Glutamatergic neuron (in vitro differentiated cells): ENCODE data around the gene CYGB. TPM values are rescaled to one million over a fixed set of nuclear protein-coding genes. Genes with fewer than 3 reads are reported as not detected.

Experiments
- DNase-seq: peaks from one replicate; pipeline ENCODE4 v3.0.0; 2022
- H3K27ac Mint-ChIP-seq: one replicate; pipeline ENCODE4 v1.8.0; 2020; ENCODE audit warnings: mild to moderate bottlenecking, mixed read lengths, inconsistent platforms; ENCODE audit not compliant: unreplicated experiment
- H3K27me3 Mint-ChIP-seq: one replicate; pipeline ENCODE4 v1.8.0; 2020; ENCODE audit warnings: mild to moderate bottlenecking, moderate library complexity, mixed read lengths, inconsistent platforms; ENCODE audit not compliant: unreplicated experiment
- H3K36me3 Mint-ChIP-seq: one replicate; pipeline ENCODE4 v1.8.0; 2020; ENCODE audit warnings: mild to moderate bottlenecking, mixed read lengths, inconsistent platforms; ENCODE audit not compliant: unreplicated experiment
- H3K4me1 Mint-ChIP-seq: one replicate; pipeline ENCODE4 v1.8.0; 2020; ENCODE audit warnings: mild to moderate bottlenecking, low read depth, mixed read lengths, inconsistent platforms; ENCODE audit not compliant: unreplicated experiment
- H3K4me3 Mint-ChIP-seq: one replicate; pipeline ENCODE4 v1.8.0; 2020; ENCODE audit warnings: mild to moderate bottlenecking, mixed read lengths, inconsistent platforms; ENCODE audit not compliant: unreplicated experiment
- H3K9me3 Mint-ChIP-seq: one replicate; pipeline ENCODE4 v1.8.0; 2020; ENCODE audit warnings: mild to moderate bottlenecking, moderate library complexity, mixed read lengths, inconsistent platforms; ENCODE audit not compliant: unreplicated experiment
- long read RNA-seq: library from polyadenylated mRNA; unstranded; transcript quantifications from one replicate; pipeline ENCODE4 v2.0.0, GENCODE V29; 2020; ENCODE audit not compliant: unreplicated experiment
- total RNA-seq: library from RNA; stranded (reverse); fragmentation: NEBNext Ultra II Directional; extraction: Animal tissue kit (Norgen Biotek cat#: 25700); gene quantifications from one replicate; pipeline ENCODE4 v1.2.1, GENCODE V29; 2021; ENCODE audit not compliant: unreplicated experiment
- TF ChIP-seq, protein P1 (sequence below): fragments of 200-600 bp; sonication (generic); IDR thresholded peaks from one replicate; pipeline ENCODE4 v1.5.0; 2021; ENCODE audit not compliant: partially characterized antibody, unreplicated experiment

CYGB gene
- 20.4 TPM for total RNA-seq
- long read RNA-seq, partial matches to known transcripts, result 1 of 4 reads
- long read RNA-seq, other reads (novel, unspliced or antisense), result 0 of 4 reads

DNA sequence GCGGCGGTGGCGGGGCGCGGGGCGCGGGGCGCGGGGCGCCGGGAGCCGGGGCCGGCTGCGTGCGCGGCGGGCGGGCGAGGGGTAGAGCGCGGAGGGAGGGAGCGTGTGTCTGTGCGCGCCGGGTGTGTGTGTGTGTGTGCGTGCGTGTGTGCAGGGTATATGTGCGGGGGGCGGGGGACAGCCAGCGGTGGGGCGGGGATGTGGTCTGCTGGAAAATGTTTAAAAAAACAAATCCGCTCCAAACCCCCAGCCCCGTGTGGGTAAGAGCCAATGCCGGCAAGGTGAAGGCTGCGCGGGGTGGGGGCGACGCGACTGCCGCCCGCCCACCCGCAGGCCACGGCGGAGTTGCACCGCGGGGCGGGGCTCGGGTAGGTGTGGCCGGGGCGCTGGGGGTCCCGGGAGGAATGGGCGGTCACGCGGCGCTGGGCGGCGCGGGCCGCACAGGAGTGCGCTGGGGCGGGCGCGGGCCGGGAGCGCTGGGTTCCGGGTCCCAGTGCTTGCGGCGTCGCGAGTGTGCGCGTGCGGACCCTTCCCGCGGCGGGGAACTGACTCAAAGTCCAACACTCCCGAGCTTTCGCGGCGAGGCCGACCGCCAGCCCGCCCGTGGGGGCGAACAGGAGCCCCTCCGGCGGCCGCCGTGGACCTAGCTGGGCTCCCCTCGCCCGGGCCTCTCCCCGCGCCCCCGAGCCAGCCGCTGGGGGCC is at the start of gene CYGB:
CYGB (minus strand) TSS at position 132 of the 703 bp plus-strand sequence. CDS start 167 bp downstream, outside the sequence.
- DNase-seq, result no peak
- H3K4me1 Mint-ChIP-seq, result peaks cover 40% of the 10 kb centered on the region
- peaks cover 14% of the 10 kb centered on the region for H3K27me3 Mint-ChIP-seq
- H3K27ac Mint-ChIP-seq, result no peak within 1 kb of the TSS
- peaks cover 9% of the 10 kb centered on the region for H3K9me3 Mint-ChIP-seq
- H3K36me3 Mint-ChIP-seq, result peaks cover 5% of the 10 kb centered on the region
- peak within 1 kb of the TSS; percentile 84 for H3K4me3 Mint-ChIP-seq
- TF ChIP-seq, protein P1, sequence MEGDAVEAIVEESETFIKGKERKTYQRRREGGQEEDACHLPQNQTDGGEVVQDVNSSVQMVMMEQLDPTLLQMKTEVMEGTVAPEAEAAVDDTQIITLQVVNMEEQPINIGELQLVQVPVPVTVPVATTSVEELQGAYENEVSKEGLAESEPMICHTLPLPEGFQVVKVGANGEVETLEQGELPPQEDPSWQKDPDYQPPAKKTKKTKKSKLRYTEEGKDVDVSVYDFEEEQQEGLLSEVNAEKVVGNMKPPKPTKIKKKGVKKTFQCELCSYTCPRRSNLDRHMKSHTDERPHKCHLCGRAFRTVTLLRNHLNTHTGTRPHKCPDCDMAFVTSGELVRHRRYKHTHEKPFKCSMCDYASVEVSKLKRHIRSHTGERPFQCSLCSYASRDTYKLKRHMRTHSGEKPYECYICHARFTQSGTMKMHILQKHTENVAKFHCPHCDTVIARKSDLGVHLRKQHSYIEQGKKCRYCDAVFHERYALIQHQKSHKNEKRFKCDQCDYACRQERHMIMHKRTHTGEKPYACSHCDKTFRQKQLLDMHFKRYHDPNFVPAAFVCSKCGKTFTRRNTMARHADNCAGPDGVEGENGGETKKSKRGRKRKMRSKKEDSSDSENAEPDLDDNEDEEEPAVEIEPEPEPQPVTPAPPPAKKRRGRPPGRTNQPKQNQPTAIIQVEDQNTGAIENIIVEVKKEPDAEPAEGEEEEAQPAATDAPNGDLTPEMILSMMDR, result no peak

- peak overlapping the region; percentile 30 for H3K4me3 Mint-ChIP-seq
Measured at GRCh38 chr17:76586741-76587487, 49.4 kb upstream of the CYGB start.

DNA sequence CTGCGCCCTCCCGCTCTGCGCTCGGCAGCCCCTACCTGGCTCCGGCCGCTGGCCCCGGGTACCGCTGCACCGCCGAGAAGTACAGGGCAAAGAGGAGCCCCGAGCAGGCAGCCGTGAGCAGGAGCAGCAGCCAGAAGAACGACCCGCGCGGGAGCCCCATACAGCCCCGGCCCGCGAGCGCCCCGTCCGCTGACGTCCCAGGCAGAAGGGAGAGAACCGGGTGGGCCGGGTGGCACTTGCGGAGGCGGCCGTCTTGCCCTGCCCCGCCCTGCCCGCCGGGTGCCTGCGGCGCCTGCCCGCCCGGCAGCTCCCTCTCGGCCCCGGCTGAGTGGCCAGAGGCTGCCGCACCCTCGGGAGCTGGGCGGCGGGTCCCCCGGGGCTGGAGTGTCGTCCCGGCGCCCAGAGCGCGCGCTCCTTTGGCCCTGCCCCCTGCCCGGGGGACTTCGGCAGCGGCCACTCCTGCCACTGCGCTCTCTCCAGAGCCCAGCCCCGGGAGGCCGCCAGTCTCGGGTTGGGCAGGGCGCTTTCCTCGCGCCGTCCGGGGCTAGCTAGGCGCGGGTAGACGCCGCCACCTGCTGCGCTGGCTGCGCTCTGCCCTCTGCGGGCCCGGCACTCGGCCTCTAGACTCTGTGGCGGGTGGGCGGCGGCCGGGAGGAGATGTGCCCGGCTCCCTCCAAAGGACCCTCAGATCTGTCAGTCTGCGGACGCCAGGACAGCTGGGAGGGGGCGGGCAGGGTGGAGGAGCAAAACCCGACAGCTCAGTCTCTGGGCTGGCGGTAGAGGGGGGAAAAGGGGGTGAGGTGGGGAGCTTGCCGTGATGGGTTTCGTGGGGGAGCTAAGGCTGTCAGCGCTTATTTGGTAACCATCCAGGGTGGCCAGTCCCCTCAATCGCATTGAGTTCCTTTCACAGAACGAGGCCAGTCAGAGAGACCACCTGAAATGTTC is 48.4 kb upstream of the CYGB start, which contains the start of gene ST6GALNAC2:
ST6GALNAC2 (minus strand) TSS at position 212 of the 945 bp plus-strand sequence; CDS start at position 160, 52 bp downstream.
- Mint-ChIP-seq H3K36me3 (peaks cover 6% of the 10 kb centered on the region), H3K27me3 (peaks cover 24% of the 10 kb centered on the region), H3K4me1 (peaks cover 16% of the 10 kb centered on the region), H3K9me3 (peaks cover 3% of the 10 kb centered on the region), H3K27ac (no peak within 1 kb of the TSS), H3K4me3 (peak within 1 kb of the TSS; percentile 49)
- peak; percentile 49 for DNase-seq
- TF ChIP-seq, protein P1, result no peak

More at GRCh38 chr17:76586741-76587487, 49.4 kb upstream of the CYGB start:
- Mint-ChIP-seq H3K9me3 (peaks cover 3% of the 10 kb centered on the region), H3K27ac (no peak overlapping the region), H3K27me3 (peaks cover 24% of the 10 kb centered on the region), H3K36me3 (peaks cover 6% of the 10 kb centered on the region), H3K4me1 (peaks cover 16% of the 10 kb centered on the region)
- no peak for DNase-seq
- TF ChIP-seq, protein P1, result no peak

DNA sequence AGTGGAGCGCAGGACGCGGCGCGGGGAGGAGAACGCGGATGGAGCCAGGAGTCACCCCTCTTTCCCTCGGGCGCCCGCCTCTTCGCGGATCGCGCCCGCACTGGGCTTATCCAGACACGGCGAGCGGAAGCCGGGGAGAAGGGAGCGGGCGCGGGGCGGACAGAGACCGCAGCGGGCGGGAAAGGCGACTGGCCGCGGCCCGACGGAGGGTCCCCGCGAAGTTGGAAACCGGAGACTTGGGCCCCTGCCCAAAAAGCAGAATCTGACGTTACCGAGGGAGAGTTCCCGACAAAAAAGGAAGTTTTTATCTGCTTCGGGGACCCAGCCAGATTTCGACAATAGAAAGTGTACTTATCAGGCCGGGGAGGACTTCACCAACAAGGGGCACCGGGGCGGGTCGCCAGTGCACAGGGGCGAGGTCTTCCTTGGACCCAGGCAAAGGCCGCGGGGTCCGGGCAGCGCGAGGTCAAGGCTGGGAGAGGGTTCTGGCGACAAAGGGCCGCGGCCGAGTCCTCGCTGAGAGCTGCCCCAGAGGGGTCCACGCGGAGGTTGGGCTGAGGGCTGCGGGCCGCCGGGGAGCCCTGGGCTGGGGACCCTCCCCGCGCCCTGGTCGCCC is 47.6 kb upstream of the CYGB start:
- DNase-seq, result peak; percentile 47
- Mint-ChIP-seq H3K4me3 (peak overlapping the region; percentile 49), H3K4me1 (peaks cover 16% of the 10 kb centered on the region), H3K27ac (no peak overlapping the region), H3K9me3 (peaks cover 3% of the 10 kb centered on the region), H3K27me3 (peaks cover 24% of the 10 kb centered on the region), H3K36me3 (peaks cover 6% of the 10 kb centered on the region)
- TF ChIP-seq, protein P1, result no peak
